Nephron (organoid): ENCODE results near the gene USP8.
"Not testable (repeated sequence)": the region's sequence is repeated elsewhere in the genome, so short reads cannot be mapped to it uniquely, and the experiment has no call there.

Source experiments
- H3K27ac Mint-ChIP-seq, 3 experiments: 2 replicates each; pipeline ENCODE4 v1.8.0; 2020; ENCODE audit warnings: mixed read lengths in 3 of 3, mild to moderate bottlenecking in 2 of 3, moderate library complexity in 1 of 3
- H3K27me3 Mint-ChIP-seq: 2 replicates; pipeline ENCODE4 v1.8.0; 2021; ENCODE audit warnings: low read depth, mild to moderate bottlenecking, moderate library complexity, mixed read lengths
- H3K36me3 Mint-ChIP-seq: 2 replicates; pipeline ENCODE4 v1.8.0; 2020; ENCODE audit warnings: low read depth, mixed read lengths
- H3K4me1 Mint-ChIP-seq: 2 replicates; pipeline ENCODE4 v1.8.0; 2020; ENCODE audit warnings: mixed read lengths
- H3K4me3 Mint-ChIP-seq, 3 experiments: 2 replicates each; pipeline ENCODE4 v1.8.0; 2020; ENCODE audit warnings: mild to moderate bottlenecking in 3 of 3, mixed read lengths in 3 of 3, moderate library complexity in 2 of 3
- H3K9me3 Mint-ChIP-seq: 2 replicates; pipeline ENCODE4 v1.8.0; 2020; ENCODE audit warnings: mixed read lengths
- CTCF ChIP-seq, 3 experiments: fragments of 200-600 bp; sonication (generic); IDR thresholded peaks; one replicate each; pipeline ENCODE4 v1.5.0; 2021; ENCODE audit warnings: antibody characterized with exemption in 3 of 3; ENCODE audit not compliant: unreplicated experiment in 3 of 3

Gene USP8

GRCh38 chr15:50418041-50418583 is 6.1 kb upstream of the USP8 start:
- H3K27me3 Mint-ChIP-seq, result no peaks in the 10 kb centered on the region
- no peaks in the 10 kb centered on the region for H3K36me3 Mint-ChIP-seq
- no peak for TF ChIP-seq CTCF (IDR thresholded peaks at IDR 0.05; ENCODE audit: unreplicated experiment in 3 of 3)
- no peak overlapping the region for H3K4me3 Mint-ChIP-seq
- no peaks in the 10 kb centered on the region for H3K4me1 Mint-ChIP-seq
- H3K9me3 Mint-ChIP-seq, result no peaks in the 10 kb centered on the region
- no peak overlapping the region for H3K27ac Mint-ChIP-seq

DNA sequence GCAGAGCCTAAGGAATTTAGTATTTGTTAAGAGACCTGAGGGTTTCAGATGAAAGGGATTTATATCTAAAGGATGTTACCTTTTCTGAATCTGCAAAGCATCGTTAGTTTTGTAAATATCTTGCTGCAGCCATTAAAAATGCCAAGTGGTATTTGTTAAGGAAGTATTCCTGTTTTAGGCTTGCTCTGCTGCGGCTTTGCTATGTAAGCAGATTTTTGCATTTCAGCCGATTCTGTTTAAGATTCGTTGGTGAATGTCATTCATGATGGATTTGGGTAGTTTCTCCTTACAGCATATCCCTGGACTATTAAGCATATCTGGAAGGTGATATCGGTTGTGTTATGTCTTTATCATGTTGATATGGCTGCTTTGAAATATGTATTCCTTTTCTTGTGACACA is 1.0 kb downstream of the USP8 start:
- no peaks in the 10 kb centered on the region for H3K9me3 Mint-ChIP-seq
- H3K27ac Mint-ChIP-seq, result peak overlapping the region; percentile 77 to 95 (median 92)
- H3K4me3 Mint-ChIP-seq, result peak overlapping the region; percentile 91 to 94 (median 93)
- peaks cover 16% of the 10 kb centered on the region for H3K4me1 Mint-ChIP-seq
- TF ChIP-seq CTCF (IDR thresholded peaks at IDR 0.05; ENCODE audit: unreplicated experiment in 3 of 3), result no peak
- H3K36me3 Mint-ChIP-seq, result no peaks in the 10 kb centered on the region
- no peaks in the 10 kb centered on the region for H3K27me3 Mint-ChIP-seq

DNA sequence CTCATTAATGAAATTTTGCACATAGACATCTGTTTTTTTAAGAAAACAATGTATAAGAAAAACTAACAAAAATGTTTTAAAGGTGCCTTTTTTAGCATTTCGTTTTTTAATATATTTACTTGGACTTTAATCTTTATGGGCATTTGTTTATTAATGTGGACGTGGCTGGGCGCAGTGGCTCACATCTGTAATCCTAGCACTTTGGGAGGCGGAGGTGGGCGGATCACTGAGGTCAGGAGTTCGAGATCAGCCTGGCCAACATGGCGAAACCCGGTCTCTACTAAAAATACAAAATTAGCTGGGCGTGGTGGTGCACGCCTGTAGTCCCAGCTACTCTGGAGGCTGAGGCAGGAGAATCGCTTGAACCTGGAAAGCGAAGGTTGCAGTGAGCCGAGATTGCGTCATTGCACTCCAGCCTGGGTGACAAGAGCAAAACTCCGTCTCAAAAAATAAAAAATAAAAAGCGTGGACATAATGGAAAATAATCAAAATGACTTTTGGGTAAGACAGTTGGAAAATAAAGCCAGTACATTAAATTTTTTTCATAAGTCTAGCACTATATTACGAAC is 1.6 kb downstream of the USP8 start:
- H3K36me3 Mint-ChIP-seq, H3K27me3 Mint-ChIP-seq, H3K9me3 Mint-ChIP-seq: not testable (repeated sequence)
- peak overlapping the region; percentile 91 to 94 (median 93) for H3K4me3 Mint-ChIP-seq
- peak overlapping the region in 1 of 3 experiments; percentile 95 for H3K27ac Mint-ChIP-seq
- H3K4me1 Mint-ChIP-seq, result peaks cover 16% of the 10 kb centered on the region

DNA sequence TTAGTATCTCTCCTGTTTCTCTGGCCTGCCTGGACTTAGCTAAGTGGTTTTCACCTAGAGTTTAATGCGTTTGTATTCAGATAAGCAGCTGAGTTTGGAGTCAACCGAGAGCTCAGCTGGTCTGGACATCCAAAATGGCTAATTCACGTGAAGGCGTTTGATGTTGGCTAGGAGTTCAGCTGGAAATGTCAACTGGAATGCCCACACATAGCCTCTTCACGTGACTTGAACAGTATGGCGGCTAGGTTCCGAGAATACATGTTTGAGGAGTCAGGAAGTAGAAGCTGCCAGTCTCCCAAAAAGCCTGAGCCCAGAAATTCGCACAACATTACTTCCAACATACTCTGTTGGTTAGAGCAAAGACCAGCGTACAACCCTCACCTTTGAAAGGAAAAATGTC is 2.2 kb downstream of the USP8 start:
- H3K4me1 Mint-ChIP-seq, result peaks cover 16% of the 10 kb centered on the region
- no peaks in the 10 kb centered on the region for H3K9me3 Mint-ChIP-seq
- H3K4me3 Mint-ChIP-seq, result peak overlapping the region; percentile 64 to 77 (median 66)
- no peak for TF ChIP-seq CTCF (IDR thresholded peaks at IDR 0.05; ENCODE audit: unreplicated experiment in 3 of 3)
- no peak overlapping the region for H3K27ac Mint-ChIP-seq
- no peaks in the 10 kb centered on the region for H3K27me3 Mint-ChIP-seq
- no peaks in the 10 kb centered on the region for H3K36me3 Mint-ChIP-seq

GRCh38 chr15:50431204-50431603 is 7.0 kb downstream of the USP8 start:
- TF ChIP-seq CTCF (IDR thresholded peaks at IDR 0.05; ENCODE audit: unreplicated experiment in 3 of 3), result no peak
- Mint-ChIP-seq H3K4me3 (no peak overlapping the region), H3K27ac (peak overlapping the region in 2 of 3 experiments; percentile 7 to 52), H3K4me1 (peaks cover 23% of the 10 kb centered on the region), H3K9me3 (no peaks in the 10 kb centered on the region), H3K27me3 (no peaks in the 10 kb centered on the region), H3K36me3 (peaks cover 19% of the 10 kb centered on the region)

- Mint-ChIP-seq H3K4me1 (peaks cover 19% of the 10 kb centered on the region), H3K36me3 (peaks cover 24% of the 10 kb centered on the region), H3K4me3 (no peak overlapping the region), H3K9me3 (no peaks in the 10 kb centered on the region), H3K27ac (no peak overlapping the region), H3K27me3 (no peaks in the 10 kb centered on the region)
- no peak for TF ChIP-seq CTCF (IDR thresholded peaks at IDR 0.05; ENCODE audit: unreplicated experiment in 3 of 3)
These were observed 8.0 kb downstream of the USP8 start for GRCh38 chr15:50432230-50432629.
